OCI-LY3 (cell line): ENCODE results near the gene COA8.

Experiments
- H2AFZ ChIP-seq: fragments of 200-600, 300-600 bp; shearing (Covaris generic); 2 replicates; pipeline ENCODE4 v1.6.0; 2014; ENCODE audit warnings: antibody characterized with exemption, low read depth, low read length
- H3K27ac ChIP-seq: fragments of 200-600, 300-600 bp; sonication (generic); 2 replicates; pipeline ENCODE4 v1.5.1; 2014; ENCODE audit warnings: mild to moderate bottlenecking, low read length, moderate library complexity, mixed read lengths
- H3K27me3 ChIP-seq: fragments of 200-600, 300-600 bp; sonication (generic); 2 replicates; pipeline ENCODE4 v1.6.1; 2014; ENCODE audit warnings: low read depth, low read length, mixed read lengths
- H3K36me3 ChIP-seq: fragments of 200-600, 300-600 bp; sonication (generic); replicated peaks from 2 replicates; pipeline ENCODE3; 2014; ENCODE audit warnings: low read depth, low read length, mixed read lengths
- H3K4me1 ChIP-seq: fragments of 300-600, 200-600 bp; sonication (generic); 2 replicates; pipeline ENCODE4 v1.6.1; 2014; ENCODE audit warnings: low read length, mixed read lengths
- H3K4me2 ChIP-seq: fragments of 200-600, 300-600 bp; sonication (generic); 2 replicates; pipeline ENCODE4 v1.6.1; 2014; ENCODE audit warnings: low read length, mixed read lengths
- H3K4me3 ChIP-seq: fragments of 300-600, 200-600 bp; sonication (generic); 2 replicates; pipeline ENCODE4 v1.5.1; 2014; ENCODE audit warnings: antibody characterized with exemption, mild to moderate bottlenecking, low read length, moderate library complexity
- H3K79me2 ChIP-seq: fragments of 300-600, 200-600 bp; shearing (Covaris generic); 2 replicates; pipeline ENCODE4 v1.6.1; 2014; ENCODE audit warnings: mild to moderate bottlenecking, low read length, mixed read lengths
- H3K9ac ChIP-seq: fragments of 300-600, 200-600 bp; shearing (Covaris generic); 2 replicates; pipeline ENCODE4 v1.6.0; 2014; ENCODE audit warnings: mild to moderate bottlenecking, low read length, moderate library complexity
- H3K9me3 ChIP-seq: fragments of 200-600, 300-600 bp; shearing (Covaris generic); 2 replicates; pipeline ENCODE4 v1.6.1; 2014; ENCODE audit warnings: low read length, mixed read lengths; ENCODE audit not compliant: insufficient read depth
- H4K20me1 ChIP-seq: fragments of 200-600, 300-600 bp; sonication (generic); 2 replicates; pipeline ENCODE4 v1.6.1; 2016; ENCODE audit warnings: low read length, mixed read lengths; ENCODE audit not compliant: insufficient read depth
- EZH2phosphoT487 ChIP-seq: fragments of 200-600 bp; shearing (Covaris generic); IDR thresholded peaks from 2 replicates; pipeline ENCODE4 v1.6.1; 2018; ENCODE audit warnings: antibody characterized with exemption, mixed run types, low read depth
- TF ChIP-seq, protein P1 (sequence below): fragments of 200-600, 300-600 bp; sonication (generic); IDR thresholded peaks from 2 replicates; pipeline ENCODE4 v1.5.1; 2014; ENCODE audit warnings: antibody characterized with exemption, low read length, low read depth

COA8 gene

DNA sequence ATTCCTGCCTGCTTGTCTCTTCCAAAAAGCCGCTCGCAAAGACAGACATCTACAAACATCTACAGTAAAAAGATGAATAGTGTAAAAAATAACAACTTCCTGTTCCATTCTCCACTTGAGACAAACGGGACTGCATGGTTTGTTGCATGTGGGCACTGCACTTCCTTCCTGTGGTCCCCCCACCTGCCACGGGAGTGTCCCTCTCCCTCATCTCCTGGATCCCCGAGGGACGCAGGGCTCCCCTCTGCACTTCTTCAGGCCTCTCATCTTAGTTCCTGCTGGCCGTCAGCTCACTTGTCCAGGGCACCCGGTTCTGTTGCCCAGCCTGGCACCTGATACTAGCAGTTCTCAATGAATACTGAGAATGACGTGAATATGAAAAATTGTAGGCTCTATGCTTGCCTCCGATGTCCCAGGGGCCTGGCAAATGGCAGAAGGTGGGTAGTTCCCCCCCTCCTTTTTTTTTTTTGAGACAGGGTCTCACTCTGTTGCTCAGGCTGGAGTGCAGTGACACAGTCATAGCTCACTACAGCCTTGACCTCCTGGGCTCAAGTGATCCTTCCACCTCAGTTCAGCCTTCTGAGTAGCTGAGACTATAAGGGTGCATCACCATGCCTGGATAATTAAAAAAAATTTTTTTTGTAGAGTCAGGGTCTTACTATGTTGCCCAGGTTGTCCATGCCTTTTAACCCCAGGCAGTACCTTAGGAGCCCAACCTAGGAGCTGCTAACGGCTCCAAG is 62.8 kb downstream of the COA8 start:
- Histone ChIP-seq H3K79me2 (peaks cover 15% of the 10 kb centered on the region), H3K4me2 (peak overlapping the region; percentile 85), H3K4me3 (peak overlapping the region; percentile 58), H3K36me3 (no peaks in the 10 kb centered on the region), H3K4me1 (peaks cover 41% of the 10 kb centered on the region), H2AFZ (peak overlapping the region; percentile 86), H3K9me3 (no peaks in the 10 kb centered on the region), H3K27me3 (no peaks in the 10 kb centered on the region), H3K27ac (peak overlapping the region; percentile 28; the same call in 1 of the 2 replicates), H3K9ac (peak overlapping the region; percentile 30; the same call in 1 of the 2 replicates), H4K20me1 (peaks cover 7% of the 10 kb centered on the region)
- TF ChIP-seq, protein P1, sequence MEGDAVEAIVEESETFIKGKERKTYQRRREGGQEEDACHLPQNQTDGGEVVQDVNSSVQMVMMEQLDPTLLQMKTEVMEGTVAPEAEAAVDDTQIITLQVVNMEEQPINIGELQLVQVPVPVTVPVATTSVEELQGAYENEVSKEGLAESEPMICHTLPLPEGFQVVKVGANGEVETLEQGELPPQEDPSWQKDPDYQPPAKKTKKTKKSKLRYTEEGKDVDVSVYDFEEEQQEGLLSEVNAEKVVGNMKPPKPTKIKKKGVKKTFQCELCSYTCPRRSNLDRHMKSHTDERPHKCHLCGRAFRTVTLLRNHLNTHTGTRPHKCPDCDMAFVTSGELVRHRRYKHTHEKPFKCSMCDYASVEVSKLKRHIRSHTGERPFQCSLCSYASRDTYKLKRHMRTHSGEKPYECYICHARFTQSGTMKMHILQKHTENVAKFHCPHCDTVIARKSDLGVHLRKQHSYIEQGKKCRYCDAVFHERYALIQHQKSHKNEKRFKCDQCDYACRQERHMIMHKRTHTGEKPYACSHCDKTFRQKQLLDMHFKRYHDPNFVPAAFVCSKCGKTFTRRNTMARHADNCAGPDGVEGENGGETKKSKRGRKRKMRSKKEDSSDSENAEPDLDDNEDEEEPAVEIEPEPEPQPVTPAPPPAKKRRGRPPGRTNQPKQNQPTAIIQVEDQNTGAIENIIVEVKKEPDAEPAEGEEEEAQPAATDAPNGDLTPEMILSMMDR = no peak
- no peak for TF ChIP-seq EZH2phosphoT487

GRCh38 chr14:103626146-103626850 is 63.5 kb downstream of the COA8 start:
- no peak overlapping the region for H3K9ac ChIP-seq
- H3K27ac ChIP-seq = 0 out of 2 replicates have a peak overlapping the region, but pooled peaks have one; percentile 28
- H4K20me1 ChIP-seq = peaks cover 11% of the 10 kb centered on the region
- H3K36me3 ChIP-seq = no peaks in the 10 kb centered on the region
- peaks cover 43% of the 10 kb centered on the region for H3K4me1 ChIP-seq
- peak overlapping the region; percentile 85; the same call in 1 of the 2 replicates for H3K4me2 ChIP-seq
- no peak overlapping the region for H3K4me3 ChIP-seq
- no peak overlapping the region for H2AFZ ChIP-seq
- H3K27me3 ChIP-seq = no peaks in the 10 kb centered on the region
- TF ChIP-seq EZH2phosphoT487 = no peak
- TF ChIP-seq, protein P1 = no peak
- H3K79me2 ChIP-seq = peaks cover 22% of the 10 kb centered on the region
- H3K9me3 ChIP-seq = no peaks in the 10 kb centered on the region

GRCh38 chr14:103627073-103628025 is 64.6 kb downstream of the COA8 start:
- Histone ChIP-seq H3K4me1 (peaks cover 39% of the 10 kb centered on the region), H3K27ac (0 out of 2 replicates have a peak overlapping the region, but pooled peaks have one; percentile 46), H4K20me1 (peaks cover 16% of the 10 kb centered on the region), H3K9me3 (no peaks in the 10 kb centered on the region), H3K4me3 (peak overlapping the region; percentile 79), H2AFZ (no peak overlapping the region), H3K4me2 (peak overlapping the region; percentile 93), H3K79me2 (peaks cover 31% of the 10 kb centered on the region), H3K27me3 (no peaks in the 10 kb centered on the region), H3K9ac (0 out of 2 replicates have a peak overlapping the region, but pooled peaks have one; percentile 88), H3K36me3 (no peaks in the 10 kb centered on the region)
- no peak for TF ChIP-seq EZH2phosphoT487
- TF ChIP-seq, protein P1 = no peak
